ENCODE data around the gene GCA.

DNA sequence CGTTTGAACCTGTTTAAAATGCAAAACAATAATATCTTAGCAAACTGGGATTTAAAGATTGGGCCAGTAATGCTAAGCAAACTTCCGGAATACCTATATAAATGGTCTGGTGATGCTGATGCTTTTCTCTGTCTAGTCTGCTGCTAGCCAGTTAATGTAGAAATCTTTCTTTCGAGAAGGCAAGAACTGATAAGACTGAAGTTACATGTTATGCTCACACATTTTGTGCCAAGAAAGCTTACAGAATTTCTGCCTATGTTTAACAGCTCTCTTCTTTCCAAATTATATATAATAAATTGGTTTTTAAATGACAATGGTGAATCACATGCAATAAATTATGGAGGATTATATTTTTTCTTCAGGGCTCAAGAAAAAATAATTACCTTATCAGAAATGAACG is 37.9 kb downstream of the GCA start:
- TF ChIP-seq KDM5A (IDR thresholded peaks at IDR 0.05; ENCODE audit: borderline replicate concordance, low read length) = no peak
- TF ChIP-seq KDM3A (CRISPR knock-in tag; IDR thresholded peaks at IDR 0.05; ENCODE audit: low read depth) = no peak
- TF ChIP-seq, protein P1, sequence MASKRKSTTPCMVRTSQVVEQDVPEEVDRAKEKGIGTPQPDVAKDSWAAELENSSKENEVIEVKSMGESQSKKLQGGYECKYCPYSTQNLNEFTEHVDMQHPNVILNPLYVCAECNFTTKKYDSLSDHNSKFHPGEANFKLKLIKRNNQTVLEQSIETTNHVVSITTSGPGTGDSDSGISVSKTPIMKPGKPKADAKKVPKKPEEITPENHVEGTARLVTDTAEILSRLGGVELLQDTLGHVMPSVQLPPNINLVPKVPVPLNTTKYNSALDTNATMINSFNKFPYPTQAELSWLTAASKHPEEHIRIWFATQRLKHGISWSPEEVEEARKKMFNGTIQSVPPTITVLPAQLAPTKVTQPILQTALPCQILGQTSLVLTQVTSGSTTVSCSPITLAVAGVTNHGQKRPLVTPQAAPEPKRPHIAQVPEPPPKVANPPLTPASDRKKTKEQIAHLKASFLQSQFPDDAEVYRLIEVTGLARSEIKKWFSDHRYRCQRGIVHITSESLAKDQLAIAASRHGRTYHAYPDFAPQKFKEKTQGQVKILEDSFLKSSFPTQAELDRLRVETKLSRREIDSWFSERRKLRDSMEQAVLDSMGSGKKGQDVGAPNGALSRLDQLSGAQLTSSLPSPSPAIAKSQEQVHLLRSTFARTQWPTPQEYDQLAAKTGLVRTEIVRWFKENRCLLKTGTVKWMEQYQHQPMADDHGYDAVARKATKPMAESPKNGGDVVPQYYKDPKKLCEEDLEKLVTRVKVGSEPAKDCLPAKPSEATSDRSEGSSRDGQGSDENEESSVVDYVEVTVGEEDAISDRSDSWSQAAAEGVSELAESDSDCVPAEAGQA (IDR thresholded peaks at IDR 0.05; ENCODE audit: low read depth) = no peak
- TF ChIP-seq, protein P1 (CRISPR knock-in tag; IDR thresholded peaks at IDR 0.05; ENCODE audit: borderline replicate concordance) = no peak
- no peak for TF ChIP-seq NRL (CRISPR knock-in tag; IDR thresholded peaks at IDR 0.05; ENCODE audit: borderline replicate concordance)
- TF ChIP-seq, protein P2, sequence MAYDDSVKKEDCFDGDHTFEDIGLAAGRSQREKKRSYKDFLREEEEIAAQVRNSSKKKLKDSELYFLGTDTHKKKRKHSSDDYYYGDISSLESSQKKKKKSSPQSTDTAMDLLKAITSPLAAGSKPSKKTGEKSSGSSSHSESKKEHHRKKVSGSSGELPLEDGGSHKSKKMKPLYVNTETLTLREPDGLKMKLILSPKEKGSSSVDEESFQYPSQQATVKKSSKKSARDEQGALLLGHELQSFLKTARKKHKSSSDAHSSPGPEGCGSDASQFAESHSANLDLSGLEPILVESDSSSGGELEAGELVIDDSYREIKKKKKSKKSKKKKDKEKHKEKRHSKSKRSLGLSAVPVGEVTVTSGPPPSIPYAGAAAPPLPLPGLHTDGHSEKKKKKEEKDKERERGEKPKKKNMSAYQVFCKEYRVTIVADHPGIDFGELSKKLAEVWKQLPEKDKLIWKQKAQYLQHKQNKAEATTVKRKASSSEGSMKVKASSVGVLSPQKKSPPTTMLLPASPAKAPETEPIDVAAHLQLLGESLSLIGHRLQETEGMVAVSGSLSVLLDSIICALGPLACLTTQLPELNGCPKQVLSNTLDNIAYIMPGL (CRISPR knock-in tag; IDR thresholded peaks at IDR 0.05; ENCODE audit: borderline replicate concordance in 1 of 2, low read depth in 1 of 2) = no peak
- TF ChIP-seq ZKSCAN1 (IDR thresholded peaks at IDR 0.05; ENCODE audit: low read length) = no peak
